Stimulated activated CD4-positive, alpha-beta T cell treated with anti-CD3 and anti-CD28 coated beads, Interleukin-15, amount 100 ng/mL, for 1 hour (primary cell): ENCODE results near the gene TOM1.

Source experiments
- DNase-seq, 2 donors: peaks; one replicate each; pipeline ENCODE4 v3.0.0-alpha.2; 2020; ENCODE audit warnings: low read depth in 1 of 2, low spot score in 1 of 2

The TOM1 gene

GRCh38 chr22:35322893-35323292 is 23.2 kb downstream of the TOM1 start:
- no peak for DNase-seq

- no peak for DNase-seq
These were observed 23.6 kb downstream of the TOM1 start for GRCh38 chr22:35323305-35323704.

GRCh38 chr22:35324067-35324466 is 24.4 kb downstream of the TOM1 start:
- no peak for DNase-seq

GRCh38 chr22:35324762-35325161 is 25.1 kb downstream of the TOM1 start:
- no peak for DNase-seq

- no peak for DNase-seq
These were observed 25.5 kb downstream of the TOM1 start for GRCh38 chr22:35325209-35325608.

- DNase-seq = no peak
These were observed 27.3 kb downstream of the TOM1 start for GRCh38 chr22:35326854-35327562.

- no peak for DNase-seq
These were observed 28.2 kb downstream of the TOM1 start for GRCh38 chr22:35327690-35328471.

- no peak for DNase-seq
These were observed 28.8 kb downstream of the TOM1 start for GRCh38 chr22:35328472-35328885.

- no peak for DNase-seq
These were observed 29.6 kb downstream of the TOM1 start for GRCh38 chr22:35329114-35329847.

GRCh38 chr22:35330258-35330861 is 30.7 kb downstream of the TOM1 start:
- DNase-seq = peak in 1 of 2 donors; percentile 34

GRCh38 chr22:35332278-35332677 is 32.6 kb downstream of the TOM1 start:
- no peak for DNase-seq

GRCh38 chr22:35333220-35333619 is 33.5 kb downstream of the TOM1 start:
- no peak for DNase-seq

GRCh38 chr22:35334004-35334403 is 34.3 kb downstream of the TOM1 start:
- no peak for DNase-seq

- no peak for DNase-seq
These were observed 35.8 kb downstream of the TOM1 start for GRCh38 chr22:35335468-35335867.

GRCh38 chr22:35335936-35336781 is 36.5 kb downstream of the TOM1 start:
- DNase-seq = no peak

- DNase-seq = no peak
These were observed 38.2 kb downstream of the TOM1 start for GRCh38 chr22:35337932-35338331.

- no peak for DNase-seq
These were observed 41.6 kb downstream of the TOM1 start for GRCh38 chr22:35341090-35341874.

- DNase-seq = no peak
These were observed 42.7 kb downstream of the TOM1 start for GRCh38 chr22:35342390-35342789.

- no peak for DNase-seq
These were observed 44.2 kb downstream of the TOM1 start for GRCh38 chr22:35343664-35344550.
